GM18508 (cell line): Measurements from ENCODE around the gene SLA2.
"Not testable (repeated sequence)": the region's sequence is repeated elsewhere in the genome, so short reads cannot be mapped to it uniquely, and the experiment has no call there.

ENCODE experiments used
- ATAC-seq: cut with Tn5 transposase; IDR thresholded peaks from one replicate; pipeline ENCODE4 v1.9.1; 2021; ENCODE audit warnings: moderate number of reproducible peaks; ENCODE audit not compliant: insufficient read depth, unreplicated experiment

The SLA2 gene

DNA sequence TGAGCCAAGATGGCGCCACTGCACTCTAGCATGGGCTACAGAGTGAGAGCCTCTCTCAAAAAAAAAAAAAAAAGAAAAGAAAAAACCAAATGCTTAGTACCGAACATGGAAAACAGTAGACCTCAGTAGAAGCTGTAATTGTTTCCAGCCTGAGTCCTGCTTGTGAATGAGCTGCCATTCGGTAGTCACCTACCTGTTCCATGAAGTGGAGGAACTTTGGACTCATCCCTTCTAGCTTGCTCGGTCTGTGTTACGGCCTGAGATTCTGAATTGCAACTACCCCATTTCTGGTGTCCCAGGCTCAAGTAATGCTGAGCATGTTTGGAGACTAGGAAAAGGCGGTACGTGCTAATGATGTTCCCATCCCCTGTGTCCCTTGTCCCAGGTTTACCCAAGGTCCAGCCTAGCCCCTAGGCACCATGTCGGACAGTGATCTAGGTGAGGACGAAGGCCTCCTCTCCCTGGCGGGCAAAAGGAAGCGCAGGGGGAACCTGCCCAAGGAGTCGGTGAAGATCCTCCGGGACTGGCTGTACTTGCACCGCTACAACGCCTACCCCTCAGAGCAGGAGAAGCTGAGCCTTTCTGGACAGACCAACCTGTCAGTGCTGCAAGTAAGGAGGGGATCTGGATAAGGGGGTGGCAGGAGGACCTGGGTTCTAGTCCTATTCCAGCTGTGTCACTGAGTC is 67.5 kb downstream of the SLA2 start:
- no peak for ATAC-seq

DNA sequence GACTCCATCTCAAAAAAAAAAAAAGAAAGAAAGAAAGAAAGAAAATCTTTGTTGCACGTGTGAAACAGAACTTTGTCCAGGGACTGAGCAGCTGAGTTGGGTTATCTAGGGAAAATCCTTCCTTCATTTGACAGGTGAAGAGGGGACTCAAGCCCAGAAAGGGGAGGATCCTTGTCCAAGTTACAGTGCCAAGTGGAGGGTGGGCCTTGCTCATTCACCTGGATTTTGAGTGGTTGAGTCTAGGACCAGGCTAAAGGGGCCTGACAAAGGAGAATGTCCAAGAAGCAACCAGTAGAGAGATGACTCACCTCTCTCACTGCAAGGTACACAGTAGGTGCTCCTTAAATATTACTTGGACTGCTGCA is 69.9 kb downstream of the SLA2 start:
- no peak for ATAC-seq

DNA sequence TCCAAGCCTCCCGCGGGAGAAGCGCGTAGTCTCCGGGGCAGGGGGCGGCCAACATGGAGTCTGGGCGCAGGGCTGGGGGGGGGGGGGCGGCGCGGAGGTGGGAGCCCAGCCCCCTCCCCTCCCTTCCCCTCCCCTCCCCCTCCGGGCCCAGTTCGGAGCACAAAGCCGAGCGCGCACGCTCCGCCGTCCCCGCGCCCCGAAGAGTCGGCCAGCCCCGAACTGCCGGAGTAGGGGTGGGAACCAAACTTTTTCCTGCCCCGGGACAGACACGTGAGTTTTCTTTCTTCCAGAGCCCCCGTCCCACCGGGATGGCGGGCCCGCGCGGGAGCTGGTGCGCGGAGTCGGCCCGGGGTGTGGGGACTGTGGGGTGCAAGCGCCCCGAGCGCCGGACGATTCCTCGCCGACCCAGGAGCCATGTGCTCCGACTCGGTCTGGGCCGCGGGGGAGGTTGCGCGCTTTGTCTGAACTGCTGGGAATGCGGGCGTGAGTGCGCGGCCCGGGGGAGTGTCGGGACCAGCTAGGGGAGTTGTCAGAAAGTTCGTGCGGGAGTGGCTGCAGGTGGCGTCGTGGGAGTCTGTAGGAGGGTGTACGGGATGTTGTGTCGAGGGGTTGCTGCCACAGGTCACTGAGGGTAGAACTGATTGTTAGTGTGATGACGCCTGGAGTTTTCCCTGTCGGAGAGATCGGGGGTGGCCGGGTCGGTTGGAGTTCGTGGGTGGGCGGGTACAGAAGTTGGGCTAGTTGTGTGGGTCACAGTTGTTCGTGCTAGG is 71.4 kb downstream of the SLA2 start:
- no peak for ATAC-seq

DNA sequence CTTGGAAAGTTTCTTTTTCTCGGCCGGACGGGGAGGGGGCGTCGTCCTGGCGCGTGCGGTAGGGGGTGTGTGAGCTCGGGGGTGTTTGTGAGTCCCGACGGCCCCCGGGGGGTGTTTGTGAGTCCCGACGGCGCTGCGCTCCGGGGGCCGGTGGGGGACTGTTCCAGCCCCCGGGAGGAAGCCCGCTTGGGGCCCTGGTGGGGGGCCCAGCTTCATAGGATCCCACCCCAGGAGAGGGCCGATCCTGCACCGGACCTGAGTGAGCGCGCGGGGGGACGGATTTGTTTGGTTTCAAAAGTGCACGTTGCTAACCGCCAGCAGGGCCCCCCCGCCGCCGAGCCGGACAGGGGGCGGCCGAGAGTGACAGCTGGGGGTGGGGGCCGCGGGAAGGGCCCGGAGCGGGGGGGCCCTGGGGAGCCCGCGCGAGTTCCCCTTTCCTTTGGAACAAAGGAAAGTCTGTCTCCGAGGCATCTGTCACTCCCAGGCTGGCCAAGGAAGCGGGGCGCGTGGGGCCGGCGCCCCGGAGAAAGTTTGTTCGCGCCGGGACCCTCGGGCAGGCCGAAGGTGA is 72.1 kb downstream of the SLA2 start:
- no peak for ATAC-seq

DNA sequence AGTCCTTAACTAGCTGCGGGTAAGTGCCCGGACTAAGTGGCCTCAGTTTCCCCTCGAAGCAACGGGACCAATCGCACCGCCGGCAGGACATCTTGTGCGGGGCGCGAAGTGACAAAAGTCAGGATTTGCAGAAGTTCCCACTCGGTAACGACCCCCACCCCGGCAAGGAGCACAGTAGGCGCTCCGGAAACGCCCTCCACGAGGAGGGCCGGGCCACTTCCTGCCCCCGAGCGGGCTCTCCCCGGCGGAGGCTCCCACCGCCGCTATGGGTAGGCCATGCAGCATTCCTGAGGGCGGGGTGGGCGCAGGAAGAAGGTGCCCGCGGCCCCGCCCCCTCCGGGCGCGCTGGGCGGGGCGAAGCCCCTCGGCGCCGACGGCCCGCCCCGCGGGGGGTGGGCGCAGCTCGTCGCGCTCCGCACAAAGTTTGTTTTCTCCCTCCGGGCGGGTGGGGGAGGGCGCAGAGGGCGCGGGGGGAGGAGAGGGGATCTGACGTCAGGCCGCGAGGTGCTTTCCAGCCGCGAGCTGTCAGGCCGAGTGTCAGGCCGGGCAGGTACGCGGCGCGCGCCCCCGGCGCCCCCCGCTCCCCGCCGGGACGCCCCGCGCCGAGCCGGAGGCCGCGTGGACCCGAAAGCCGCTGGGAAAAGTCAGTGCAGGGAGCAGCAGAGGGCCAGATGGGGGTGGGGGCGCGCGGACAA is 72.7 kb downstream of the SLA2 start, which contains the start of gene TGIF2:
Gene TGIF2, plus strand, starts transcription at position 495 of the 695 bp plus-strand sequence. CDS start 5,178 bp downstream, outside the sequence.
- no peak for ATAC-seq

DNA sequence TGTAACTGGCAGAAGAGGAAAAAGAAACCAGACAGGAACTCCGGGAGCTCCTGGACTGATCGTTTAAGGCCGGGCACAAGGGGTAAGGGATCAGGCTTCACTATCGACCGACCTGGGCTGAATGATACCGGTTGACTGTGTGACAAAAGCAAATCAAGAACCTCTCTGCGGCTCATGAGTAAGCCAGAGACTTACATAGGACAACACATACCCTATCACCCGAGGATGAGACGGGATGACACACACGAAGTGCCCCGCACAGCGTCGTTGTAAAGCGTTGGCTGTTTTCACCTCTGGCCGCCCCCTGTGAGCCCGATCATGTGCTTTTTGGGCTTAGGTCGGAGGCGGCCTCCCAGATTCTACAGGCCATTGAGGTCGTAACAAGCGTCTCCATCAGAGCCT is 73.3 kb downstream of the SLA2 start:
- no peak for ATAC-seq

DNA sequence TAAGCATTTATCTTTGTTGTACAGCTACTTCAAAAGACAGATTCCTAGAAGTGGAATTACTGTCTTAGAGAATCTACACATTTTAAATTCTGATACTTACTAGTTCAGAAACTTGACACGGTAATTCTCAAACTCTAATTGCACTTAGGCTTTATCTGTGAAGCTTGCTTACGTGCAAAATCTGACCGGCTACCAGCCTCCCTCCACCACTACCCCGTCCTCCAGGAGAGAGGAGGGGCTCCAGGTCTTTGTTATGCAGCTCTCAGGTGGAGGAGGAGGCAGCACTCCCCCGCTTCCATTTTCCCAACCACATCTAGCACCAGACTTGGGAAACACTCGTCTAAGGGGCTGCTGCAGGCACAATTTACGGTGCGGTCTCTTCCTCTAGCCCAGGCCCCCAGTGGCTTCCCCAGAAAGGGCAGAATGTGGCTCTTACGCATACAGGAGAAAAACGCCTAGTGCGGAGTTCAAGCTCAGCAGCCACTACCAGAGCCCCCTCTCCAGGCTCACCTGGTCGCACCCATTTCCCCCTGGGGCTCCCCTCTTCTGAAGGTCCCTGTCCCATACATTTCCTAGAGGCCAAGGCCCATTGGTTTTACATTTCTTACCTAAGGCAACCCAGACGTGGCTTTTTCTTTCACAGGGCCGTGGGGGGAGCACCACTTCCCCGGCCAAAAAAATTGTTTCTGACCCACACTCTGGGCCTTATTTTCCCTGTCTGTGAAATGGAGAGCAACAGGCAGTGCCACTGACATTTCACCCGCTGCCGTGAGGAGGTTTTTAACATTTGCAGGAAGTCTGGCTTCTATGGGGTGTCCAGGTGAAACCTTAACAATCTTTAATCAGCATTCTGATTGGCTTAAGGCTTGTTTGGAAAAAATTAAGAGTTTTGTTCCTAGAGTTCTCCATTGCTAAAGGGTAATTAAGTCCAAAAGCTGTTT is 74.2 kb downstream of the SLA2 start:
- no peak for ATAC-seq

DNA sequence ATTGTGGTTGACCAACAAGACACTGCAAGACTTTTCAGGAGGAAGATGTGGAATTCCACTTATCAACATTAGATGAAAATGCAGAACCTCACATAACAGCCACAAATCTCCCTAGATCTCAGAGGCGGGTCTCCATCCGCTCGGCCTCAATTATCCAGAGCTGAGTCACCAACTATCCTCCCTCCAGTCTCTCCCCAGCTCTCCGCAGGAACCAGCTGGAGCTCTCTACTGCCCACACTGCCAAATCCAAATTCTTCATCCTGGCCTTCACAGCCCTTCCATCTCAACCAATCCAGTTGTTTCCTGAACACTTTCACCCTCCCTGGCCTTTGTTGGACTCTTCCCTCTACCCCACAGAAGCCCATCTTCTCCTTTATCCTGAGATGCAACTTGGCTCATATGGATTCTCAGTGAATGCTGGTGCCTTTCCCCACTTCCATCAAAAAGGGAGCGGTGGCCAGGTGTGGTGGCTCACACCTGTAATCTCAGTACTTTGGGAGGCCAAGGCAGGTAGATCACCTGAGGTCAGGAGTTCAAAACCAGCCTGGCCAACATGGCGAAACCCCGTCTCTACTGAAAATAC is 76.1 kb downstream of the SLA2 start:
- no peak for ATAC-seq

DNA sequence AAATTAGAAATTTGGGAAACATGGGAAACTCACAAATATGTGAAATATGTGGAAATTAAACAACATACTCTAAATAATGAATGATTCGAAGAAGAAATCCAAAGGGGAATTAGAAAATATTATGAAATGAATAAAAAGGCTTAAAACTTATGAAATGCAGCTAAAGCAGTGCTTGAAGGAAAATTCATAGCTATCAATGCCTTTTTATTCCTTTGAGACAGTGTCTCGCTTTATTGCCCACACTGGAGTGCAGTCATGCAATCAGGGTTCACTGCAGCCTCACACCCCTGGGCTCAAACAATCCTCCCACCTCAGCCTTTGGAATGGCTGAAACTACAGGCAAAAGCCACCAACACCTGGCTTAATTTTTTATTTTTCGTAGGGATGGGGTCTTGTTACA is 80.5 kb downstream of the SLA2 start:
- no peak for ATAC-seq

DNA sequence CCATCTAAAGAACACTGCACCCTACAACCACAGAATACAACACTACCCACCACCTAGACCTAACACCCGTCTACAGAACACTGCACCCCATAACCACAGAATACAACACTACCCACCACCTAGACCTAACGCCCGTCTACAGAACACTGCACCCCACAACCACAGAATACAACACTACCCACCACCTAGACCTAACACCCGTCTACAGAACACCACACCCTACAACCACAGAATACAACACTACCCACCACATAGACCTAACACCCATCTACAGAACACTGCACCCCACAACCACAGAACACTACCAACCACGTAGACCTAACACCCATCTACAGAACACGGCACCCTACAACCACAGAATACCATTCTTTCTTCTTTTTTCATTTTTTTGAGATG is 81.3 kb downstream of the SLA2 start:
- not testable (repeated sequence) for ATAC-seq

DNA sequence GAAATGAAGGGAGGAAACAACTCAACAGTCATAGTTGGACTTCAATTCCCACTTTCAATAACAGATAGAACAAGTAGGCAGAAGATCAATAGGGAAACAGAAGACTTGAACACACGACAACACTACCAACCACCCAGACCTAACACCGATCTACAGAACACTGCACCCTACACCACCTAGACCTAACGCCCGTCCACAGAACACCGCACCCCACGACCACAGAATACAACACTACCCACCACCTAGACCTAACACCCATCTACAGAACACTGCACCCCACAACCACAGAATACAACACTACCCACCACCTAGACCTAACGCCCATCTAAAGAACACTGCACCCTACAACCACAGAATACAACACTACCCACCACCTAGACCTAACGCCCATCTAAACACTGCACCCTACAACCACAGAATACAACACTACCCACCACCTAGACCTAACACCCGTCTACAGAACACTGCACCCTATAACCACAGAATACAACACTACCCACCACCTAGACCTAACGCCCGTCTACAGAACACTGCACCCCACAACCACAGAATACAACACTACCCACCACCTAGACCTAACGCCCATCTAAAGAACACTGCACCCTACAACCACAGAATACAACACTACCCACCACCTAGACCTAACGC is 81.8 kb downstream of the SLA2 start:
- ATAC-seq, result not testable (repeated sequence)

DNA sequence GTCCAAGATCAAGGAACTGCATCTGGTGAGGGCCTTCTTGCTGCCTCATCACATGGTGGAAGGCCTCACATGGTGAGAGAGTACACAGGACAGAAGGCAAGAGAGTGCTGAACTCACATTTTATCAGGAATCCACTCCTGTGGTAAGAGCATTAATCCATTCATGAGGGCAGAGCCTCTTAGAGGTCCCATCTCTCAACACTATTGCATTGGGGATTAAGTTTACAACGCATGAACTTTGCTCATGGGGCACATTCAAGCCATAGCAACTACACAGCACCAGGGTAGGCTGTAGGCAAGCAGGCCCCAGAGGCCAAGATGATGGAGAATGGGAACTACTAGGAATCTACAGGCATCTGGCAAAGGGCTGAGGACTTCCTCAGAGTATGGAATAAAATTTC is 82.6 kb downstream of the SLA2 start:
- no peak for ATAC-seq

DNA sequence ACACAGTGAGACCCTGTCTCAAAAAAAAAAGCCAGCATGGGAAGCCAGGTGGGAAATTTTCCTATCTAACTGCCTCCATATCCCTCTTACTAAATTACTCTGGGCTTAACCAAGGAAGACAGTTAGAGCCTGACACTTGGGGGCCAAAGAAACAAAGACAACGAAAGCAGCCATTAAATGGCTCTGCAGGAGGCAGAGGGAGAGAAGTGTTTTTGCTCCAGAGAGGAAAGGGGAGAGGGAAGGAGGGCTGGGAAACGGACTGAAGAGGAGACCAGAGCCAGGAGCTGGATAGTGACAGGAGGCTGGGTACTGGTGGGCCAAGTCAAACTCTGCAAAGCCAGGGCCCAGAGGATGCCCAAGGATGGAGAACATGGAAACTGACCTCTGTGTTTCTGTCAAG is 83.3 kb downstream of the SLA2 start:
- no peak for ATAC-seq
